Measurements from ENCODE around the gene ZYX.
"Not testable (repeated sequence)": the region's sequence is repeated elsewhere in the genome, so short reads cannot be mapped to it uniquely, and the experiment has no call there.

Gene ZYX

GRCh38 chr7:143424476-143424875 is 43.3 kb downstream of the ZYX start:
- DNase-seq, result not testable (repeated sequence)

GRCh38 chr7:143426479-143427142 is 45.5 kb downstream of the ZYX start:
- DNase-seq, result no peak

- DNase-seq, result no peak
Observed at GRCh38 chr7:143429770-143430698, 48.9 kb downstream of the ZYX start.

- no peak for DNase-seq
Observed at GRCh38 chr7:143431109-143431508, 50.0 kb downstream of the ZYX start.

GRCh38 chr7:143433759-143434158 is 52.6 kb downstream of the ZYX start:
- no peak for DNase-seq

DNA sequence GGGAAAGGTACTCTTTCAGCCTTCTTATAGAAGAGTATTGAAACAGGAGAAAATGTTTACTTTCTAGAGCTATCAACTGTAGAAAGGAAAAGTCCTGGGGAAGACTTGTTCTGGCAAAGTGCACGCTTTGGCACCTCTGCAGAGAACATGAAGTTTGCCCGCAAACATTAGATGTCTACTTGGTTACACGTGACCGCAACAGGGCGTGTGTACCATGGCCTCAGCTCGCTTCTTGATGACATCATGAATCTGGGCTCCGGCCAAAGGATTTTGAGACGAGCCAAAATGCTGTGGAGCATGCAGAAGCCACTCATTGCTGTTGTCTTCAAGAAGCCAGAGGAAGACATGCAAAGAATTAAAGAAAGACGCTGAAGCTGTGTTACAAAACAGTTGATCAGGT is 53.5 kb downstream of the ZYX start:
- DNase-seq, result no peak

GRCh38 chr7:143435266-143435665 is 54.1 kb downstream of the ZYX start:
- DNase-seq, result no peak

GRCh38 chr7:143436325-143436946 is 55.3 kb downstream of the ZYX start:
- DNase-seq, result no peak

GRCh38 chr7:143437578-143437977 is 56.4 kb downstream of the ZYX start:
- no peak for DNase-seq

DNA sequence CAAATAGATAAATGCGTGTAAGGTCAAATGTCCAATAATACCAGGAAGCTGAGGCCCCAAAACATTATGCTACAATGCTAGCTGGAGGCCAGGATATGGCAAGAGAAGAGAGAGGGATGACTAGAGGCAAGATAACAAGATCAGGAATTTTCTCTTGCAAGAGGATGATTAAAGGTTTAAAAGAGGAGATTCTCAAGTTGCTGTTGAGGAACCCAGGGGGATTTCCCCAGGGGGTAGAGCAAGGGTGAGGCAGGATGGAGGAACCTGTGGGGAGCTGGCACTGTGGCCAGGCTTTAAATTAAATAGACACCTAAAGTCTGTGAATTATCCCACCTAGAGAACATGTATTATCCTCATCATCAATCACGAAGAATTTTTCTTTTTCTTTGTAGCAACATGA is 58.7 kb downstream of the ZYX start:
- no peak for DNase-seq

Data from retina (tissue), 1 donor.